HG03460 (cell line): ENCODE data around the gene MELK.

Experiments
- ATAC-seq: cut with Tn5 transposase; IDR thresholded peaks from one replicate; pipeline ENCODE4 v1.9.1; 2021; ENCODE audit not compliant: unreplicated experiment

The MELK gene

GRCh38 chr9:36576866-36577265, 4.2 kb downstream of the MELK start:
- ATAC-seq = no peak

- no peak for ATAC-seq
Measured at GRCh38 chr9:36584620-36585460, 12.1 kb downstream of the MELK start.

- no peak for ATAC-seq
Measured at GRCh38 chr9:36590231-36590630, 17.5 kb downstream of the MELK start.

- ATAC-seq = no peak
Measured at GRCh38 chr9:36592801-36593583, 20.3 kb downstream of the MELK start.

- no peak for ATAC-seq
Measured at GRCh38 chr9:36594213-36594612, 21.5 kb downstream of the MELK start.

GRCh38 chr9:36597412-36598178, 24.9 kb downstream of the MELK start:
- ATAC-seq = no peak

- ATAC-seq = no peak
Measured at GRCh38 chr9:36598273-36598672, 25.6 kb downstream of the MELK start.

GRCh38 chr9:36603006-36603405, 30.3 kb downstream of the MELK start:
- ATAC-seq = peak; percentile 69

- no peak for ATAC-seq
Measured at GRCh38 chr9:36609306-36609705, 36.6 kb downstream of the MELK start.

- no peak for ATAC-seq
Measured at GRCh38 chr9:36622121-36622520, 49.4 kb downstream of the MELK start.

GRCh38 chr9:36623280-36623679, 50.6 kb downstream of the MELK start:
- ATAC-seq = no peak

GRCh38 chr9:36625006-36625615, 52.4 kb downstream of the MELK start:
- no peak for ATAC-seq

GRCh38 chr9:36632892-36633291, 60.2 kb downstream of the MELK start:
- no peak for ATAC-seq

- no peak for ATAC-seq
Measured at GRCh38 chr9:36637491-36638270, 65.0 kb downstream of the MELK start.

- ATAC-seq = peak; percentile 47
Measured at GRCh38 chr9:36640771-36641381, 68.2 kb downstream of the MELK start.

GRCh38 chr9:36642817-36643216, 70.1 kb downstream of the MELK start:
- no peak for ATAC-seq

- ATAC-seq = no peak
Measured at GRCh38 chr9:36656842-36657241, 84.1 kb downstream of the MELK start.

- no peak for ATAC-seq
Measured at GRCh38 chr9:36659500-36659899, 86.8 kb downstream of the MELK start.

GRCh38 chr9:36664806-36665205, 92.1 kb downstream of the MELK start:
- no peak for ATAC-seq

- ATAC-seq = no peak
Measured at GRCh38 chr9:36665387-36665786, 92.7 kb downstream of the MELK start.
